PC-3 (cell line): ENCODE results near the gene BLCAP. TPM values are rescaled to one million over a fixed set of nuclear protein-coding genes. Genes with fewer than 3 reads are reported as not detected.

ENCODE experiments used
- ATAC-seq: fragments of 200-7000 bp; cut with Tn5 transposase; 2 replicates; pipeline ENCODE4 v1.9.1; 2020; ENCODE audit warnings: mild to moderate bottlenecking, moderate library complexity
- BruUV-seq: library from RNA; stranded (reverse); fragments of 400-500 nt; replicated peaks from 2 replicates; lab custom pipeline; 2021; lab: Mats Ljungman, UMichigan
- CTCF ChIA-PET: fragments of 300-600 bp; sonication (Branson Sonifier 250); formaldehyde crosslinking; loops from one replicate; lab custom pipeline; 2022; ENCODE audit warnings: antibody characterized with exemption; lab: Charles Lee
- POLR2A ChIA-PET: fragments of 300-600 bp; sonication (Branson Sonifier 250); formaldehyde crosslinking; loops from one replicate; lab custom pipeline; 2022; ENCODE audit warnings: antibody characterized with exemption; ENCODE audit not compliant: unreplicated experiment; lab: Charles Lee
- DNase-seq: peaks from one replicate; pipeline ENCODE4 v3.0.0-alpha.2; 2015
- H2AFZ ChIP-seq: fragments of 300-600 bp; sonication (generic); 2 replicates; pipeline ENCODE4 v1.6.0; 2016; ENCODE audit warnings: antibody characterized with exemption, low read length
- H3F3A ChIP-seq: fragments of 300-600 bp; sonication (generic); one replicate; pipeline ENCODE4 v1.6.0; 2017; ENCODE audit warnings: antibody characterized with exemption, low read length, control low read depth, mild to moderate bottlenecking; ENCODE audit not compliant: unreplicated experiment
- H3K27ac ChIP-seq: fragments of 300-600 bp; sonication (generic); 2 replicates; pipeline ENCODE4 v1.5.1; 2016; ENCODE audit warnings: mild to moderate bottlenecking, low read length
- H3K27me3 ChIP-seq: fragments of 300-600 bp; sonication (generic); 2 replicates; pipeline ENCODE4 v1.6.1; 2016; ENCODE audit warnings: low read length, mixed read lengths
- H3K36me3 ChIP-seq: fragments of 300-600 bp; sonication (generic); 2 replicates; pipeline ENCODE4 v1.6.1; 2016; ENCODE audit warnings: low read depth, mixed run types, low read length, mixed read lengths
- H3K4me1 ChIP-seq: fragments of 300-600 bp; sonication (generic); 2 replicates; pipeline ENCODE4 v1.5.1; 2016; ENCODE audit warnings: low read length; ENCODE audit not compliant: insufficient read depth
- H3K4me2 ChIP-seq: fragments of 300-600 bp; sonication (generic); 2 replicates; pipeline ENCODE4 v1.6.0; 2016; ENCODE audit warnings: low read length
- H3K4me3 ChIP-seq: fragments of 300-600 bp; sonication (generic); 2 replicates; pipeline ENCODE4 v1.5.1; 2016; ENCODE audit warnings: mild to moderate bottlenecking, low read length, mixed read lengths
- H3K79me2 ChIP-seq: fragments of 300-600 bp; sonication (generic); 2 replicates; pipeline ENCODE4 v1.6.1; 2017; ENCODE audit warnings: low read length, mixed read lengths
- H3K9ac ChIP-seq: fragments of 300-600 bp; sonication (generic); 2 replicates; pipeline ENCODE4 v1.6.0; 2016; ENCODE audit warnings: mild to moderate bottlenecking, low read length
- H3K9me2 ChIP-seq: fragments of 300-600 bp; sonication (generic); replicated peaks from 2 replicates; pipeline ENCODE4 v1.6.1; 2016; ENCODE audit warnings: mixed run types, low read length, mixed read lengths
- H3K9me3 ChIP-seq: fragments of 300-600 bp; sonication (generic); 2 replicates; pipeline ENCODE4 v1.6.1; 2016; ENCODE audit warnings: low read length, mixed read lengths
- H4K20me1 ChIP-seq: fragments of 300-600 bp; sonication (generic); 2 replicates; pipeline ENCODE4 v1.6.1; 2016; ENCODE audit warnings: low read length, mixed read lengths
- CTCF ChIP-seq: fragments of 300-600 bp; sonication (generic); conservative IDR thresholded peaks from 2 replicates; pipeline ENCODE4 v1.5.1; 2017; ENCODE audit warnings: antibody characterized with exemption, low read depth, mild to moderate bottlenecking, low read length
- EZH2 ChIP-seq: fragments of 300-600 bp; sonication (generic); IDR thresholded peaks from one replicate; pipeline ENCODE4 v1.6.1; 2017; ENCODE audit warnings: antibody characterized with exemption, mild to moderate bottlenecking, low read length; ENCODE audit not compliant: unreplicated experiment
- EZH2phosphoT487 ChIP-seq: fragments of 300-600 bp; sonication (generic); IDR thresholded peaks from 2 replicates; pipeline ENCODE4 v1.6.1; 2018; ENCODE audit warnings: mild to moderate bottlenecking, antibody characterized with exemption, low read length, borderline replicate concordance
- intact Hi-C: fragments of 100-400 bp; cut with micrococcal nuclease; formaldehyde crosslinking; loops from 2 replicates; pipeline ENCODE4 v1.9.0; 2023
- total RNA-seq: library from RNA; depleted of rRNA; stranded (reverse); fragments of >200 nt; gene quantifications from 2 replicates; pipeline ENCODE4 v1.2.3, GENCODE V29; 2014

BLCAP gene
- total RNA-seq, 1 experiment from 2014 or later, result 100 TPM

GRCh38 chr20:37516811-37517750 lies 10.6 kb downstream of the BLCAP start:
- intact Hi-C loops, result no loop called here
- Histone ChIP-seq H3K36me3 (peaks cover 48% of the 10 kb centered on the region), H3K4me2 (no peak overlapping the region), H3K27ac (no peak overlapping the region; the same call in 1 of the 2 replicates), H3K9ac (no peak overlapping the region), H2AFZ (no peak overlapping the region), H3K79me2 (peaks cover 97% of the 10 kb centered on the region), H3K4me1 (peaks cover 11% of the 10 kb centered on the region), H4K20me1 (peaks cover 44% of the 10 kb centered on the region), H3F3A (no peaks in the 10 kb centered on the region), H3K27me3 (no peaks in the 10 kb centered on the region), H3K9me2 (no peaks in the 10 kb centered on the region), H3K4me3 (no peak overlapping the region), H3K9me3 (no peaks in the 10 kb centered on the region)
- no peak for TF ChIP-seq EZH2
- no peak for TF ChIP-seq CTCF
- TF ChIP-seq EZH2phosphoT487, result no peak
- ATAC-seq (peak; percentile 39), DNase-seq (peak; percentile 51)
- ChIA-PET CTCF (no interaction called here), POLR2A (no interaction called here)
- BruUV-seq, result no TSS peak

GRCh38 chr20:37515876-37516275 lies 11.8 kb downstream of the BLCAP start:
- no peaks in the 10 kb centered on the region for H3F3A ChIP-seq
- no peak overlapping the region for H3K27ac ChIP-seq
- TF ChIP-seq CTCF (no peak), EZH2phosphoT487 (no peak), EZH2 (no peak)
- H3K4me2 ChIP-seq, result no peak overlapping the region
- no peak overlapping the region for H2AFZ ChIP-seq
- peaks cover 11% of the 10 kb centered on the region for H3K4me1 ChIP-seq
- peaks cover 38% of the 10 kb centered on the region for H4K20me1 ChIP-seq
- H3K4me3 ChIP-seq, result no peak overlapping the region
- ChIA-PET CTCF (no interaction called here), POLR2A (no interaction called here)
- H3K9me3 ChIP-seq, result no peaks in the 10 kb centered on the region
- DNase-seq (no peak), ATAC-seq (no peak)
- peaks cover 89% of the 10 kb centered on the region for H3K79me2 ChIP-seq
- H3K36me3 ChIP-seq, result peaks cover 47% of the 10 kb centered on the region
- intact Hi-C loops, result no loop called here
- H3K9me2 ChIP-seq, result no peaks in the 10 kb centered on the region
- no peak overlapping the region for H3K9ac ChIP-seq
- no TSS peak for BruUV-seq
- H3K27me3 ChIP-seq, result no peaks in the 10 kb centered on the region
